SH-SY5Y (cell line): ENCODE measurements around the gene SPRED3.

Experiments used
- GATA2 ChIP-seq: IDR thresholded peaks from 2 replicates; pipeline ENCODE4 v1.6.1; 2011; ENCODE audit warnings: mild to moderate bottlenecking, low read depth, low read length
- GATA3 ChIP-seq: IDR thresholded peaks from 2 replicates; pipeline ENCODE4 v1.6.1; 2011; ENCODE audit warnings: low read depth, mild to moderate bottlenecking, low read length, moderate library complexity

DNA sequence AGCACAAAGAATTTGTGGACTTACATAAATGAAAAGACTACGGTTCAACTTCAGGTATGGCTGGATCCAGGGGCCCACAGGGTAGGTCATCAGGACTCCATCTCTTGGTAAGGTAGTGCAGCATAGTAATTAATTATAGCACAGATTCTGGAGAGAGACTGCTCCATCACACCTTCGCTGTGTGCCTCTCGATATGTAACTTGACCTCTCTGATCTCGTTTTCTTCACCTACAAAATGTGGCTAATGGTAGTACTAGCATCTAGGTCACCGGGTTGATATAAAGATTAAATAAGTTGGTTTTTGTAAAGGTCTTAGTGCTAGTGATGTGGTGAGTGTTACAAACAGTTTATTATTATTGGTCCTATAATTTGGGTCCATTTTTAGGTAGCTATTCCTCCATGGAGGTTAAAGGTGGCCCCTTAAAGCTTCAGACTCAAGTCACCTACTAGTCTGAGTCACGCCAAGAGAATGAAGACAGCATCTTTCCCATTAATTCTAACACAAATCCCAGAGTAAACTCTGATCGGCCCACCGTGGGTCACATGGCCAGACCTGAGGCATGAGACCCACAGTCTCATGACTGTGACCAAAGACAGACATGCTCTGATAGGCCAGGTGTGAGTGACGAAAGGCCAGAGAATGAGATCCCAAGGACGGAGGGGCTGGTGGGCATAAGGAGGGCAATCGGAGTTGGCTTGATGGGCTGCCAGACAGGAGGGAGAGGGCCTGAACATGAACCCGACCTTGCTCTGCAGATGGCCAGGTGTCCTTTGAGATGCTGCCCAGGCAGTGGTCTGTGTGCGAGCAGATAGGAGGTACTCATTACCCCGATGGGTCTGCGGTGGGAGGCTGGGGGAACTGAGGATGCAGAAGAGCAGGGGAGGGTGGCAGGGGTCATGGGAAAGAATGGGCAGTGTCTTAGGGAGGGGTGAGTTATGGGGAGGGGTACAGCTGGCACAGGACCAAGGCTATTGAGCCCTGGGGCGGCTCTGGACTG is 32.5 kb upstream of the SPRED3 start:
- no peak for TF ChIP-seq GATA2
- no peak for TF ChIP-seq GATA3
